SK-N-SH treated with all-trans-retinoic acid at 6 μM for 48 hours (cell line): Measurements from ENCODE around the gene UROD.

Experiments used
- ATAC-seq: fragments of 200-7000 bp; cut with Tn5 transposase; 3 replicates; pipeline ENCODE4 v1.9.1; 2020; ENCODE audit warnings: mild to moderate bottlenecking, moderate library complexity
- ARNTL ChIP-seq: fragments of 450-650 bp; formaldehyde crosslinking; IDR thresholded peaks from 2 replicates; pipeline ENCODE4 v1.5.0; 2020; ENCODE audit warnings: low read depth, mild to moderate bottlenecking, moderate library complexity, borderline replicate concordance
- CSDC2 ChIP-seq: fragments of 250-450 bp; sonication (Bioruptor Pico); IDR thresholded peaks from 2 replicates; pipeline ENCODE4 v1.5.0; 2020; ENCODE audit warnings: mild to moderate bottlenecking, moderate library complexity
- ESRRG ChIP-seq: fragments of 250-450 bp; sonication (Bioruptor Pico); IDR thresholded peaks from 2 replicates; pipeline ENCODE4 v1.6.1; 2021; ENCODE audit warnings: mild to moderate bottlenecking
- GLIS3 ChIP-seq: fragments of 250-450 bp; sonication (Bioruptor Pico); IDR thresholded peaks from 2 replicates; pipeline ENCODE4 v1.5.0; 2020; ENCODE audit warnings: mild to moderate bottlenecking, moderate library complexity
- ISL1 ChIP-seq: fragments of 250-450 bp; sonication (Bioruptor Pico); IDR thresholded peaks from 2 replicates; pipeline ENCODE4 v2.1.2; 2022; ENCODE audit warnings: mild to moderate bottlenecking, moderate library complexity
- PPARA ChIP-seq: fragments of 250-450 bp; sonication (Bioruptor Pico); IDR thresholded peaks from 2 replicates; pipeline ENCODE4 v1.5.0; 2020; ENCODE audit warnings: mild to moderate bottlenecking, borderline replicate concordance
- RARB ChIP-seq: fragments of 250-450 bp; sonication (Bioruptor Pico); IDR thresholded peaks from 2 replicates; pipeline ENCODE4 v1.8.0; 2021; ENCODE audit warnings: mild to moderate bottlenecking, moderate library complexity
- SNAI2 ChIP-seq: fragments of 250-450 bp; sonication (Bioruptor Pico); IDR thresholded peaks from 2 replicates; pipeline ENCODE4 v1.5.0; 2020; ENCODE audit warnings: mild to moderate bottlenecking, moderate library complexity
- TCF4 ChIP-seq: fragments of 250-450 bp; sonication (Bioruptor Pico); IDR thresholded peaks from 2 replicates; pipeline ENCODE4 v1.8.0; 2021; ENCODE audit warnings: mild to moderate bottlenecking, moderate library complexity, borderline replicate concordance
- TOX ChIP-seq: fragments of 250-450 bp; sonication (Bioruptor Pico); IDR thresholded peaks from 2 replicates; pipeline ENCODE4 v1.8.0; 2021; ENCODE audit warnings: mild to moderate bottlenecking, moderate library complexity, borderline replicate concordance
- ZC3H10 ChIP-seq: fragments of 250-450 bp; sonication (Bioruptor Pico); IDR thresholded peaks from 2 replicates; pipeline ENCODE4 v1.5.1; 2021; ENCODE audit warnings: mild to moderate bottlenecking, moderate library complexity
- ZFP3 ChIP-seq: fragments of 250-450 bp; sonication (Bioruptor Pico); IDR thresholded peaks from 2 replicates; pipeline ENCODE4 v1.5.0; 2020; ENCODE audit warnings: mild to moderate bottlenecking, moderate library complexity
- ZFP30 ChIP-seq: fragments of 450-650 bp; formaldehyde crosslinking; IDR thresholded peaks from 2 replicates; pipeline ENCODE4 v1.5.0; 2022; ENCODE audit warnings: mild to moderate bottlenecking, moderate library complexity
- ZNF565 ChIP-seq: fragments of 450-650 bp; formaldehyde crosslinking; conservative IDR thresholded peaks from 2 replicates; pipeline ENCODE4 v1.5.0; 2020; ENCODE audit warnings: low read depth, mild to moderate bottlenecking, moderate library complexity
- ZNF70 ChIP-seq: fragments of 450-650 bp; formaldehyde crosslinking; IDR thresholded peaks from 2 replicates; pipeline ENCODE4 v1.5.0; 2020; ENCODE audit warnings: mild to moderate bottlenecking, moderate library complexity
- TF ChIP-seq, protein P1 (sequence below): fragments of 250-450 bp; sonication (Bioruptor Pico); IDR thresholded peaks from 2 replicates; pipeline ENCODE4 v1.5.1; 2021; ENCODE audit warnings: mild to moderate bottlenecking, moderate library complexity
- TF ChIP-seq, protein P2 (sequence below): fragments of 250-450 bp; sonication (Bioruptor Pico); IDR thresholded peaks from 2 replicates; pipeline ENCODE4 v1.5.1; 2020; ENCODE audit warnings: low read depth, mild to moderate bottlenecking, moderate library complexity
- TF ChIP-seq, protein P3 (sequence below): fragments of 250-450 bp; sonication (Bioruptor Pico); IDR thresholded peaks from 2 replicates; pipeline ENCODE4 v1.8.0; 2021; ENCODE audit warnings: low read depth, mild to moderate bottlenecking, moderate library complexity, borderline replicate concordance
- TF ChIP-seq, protein P4 (sequence below): fragments of 250-450 bp; sonication (Bioruptor Pico); IDR thresholded peaks from 2 replicates; pipeline ENCODE4 v1.5.0; 2020; ENCODE audit warnings: mild to moderate bottlenecking, moderate library complexity
- TF ChIP-seq, protein P5 (sequence below): fragments of 250-450 bp; sonication (Bioruptor Pico); IDR thresholded peaks from 2 replicates; pipeline ENCODE4 v1.8.0; 2020; ENCODE audit warnings: mild to moderate bottlenecking, moderate library complexity, borderline replicate concordance

UROD gene

DNA sequence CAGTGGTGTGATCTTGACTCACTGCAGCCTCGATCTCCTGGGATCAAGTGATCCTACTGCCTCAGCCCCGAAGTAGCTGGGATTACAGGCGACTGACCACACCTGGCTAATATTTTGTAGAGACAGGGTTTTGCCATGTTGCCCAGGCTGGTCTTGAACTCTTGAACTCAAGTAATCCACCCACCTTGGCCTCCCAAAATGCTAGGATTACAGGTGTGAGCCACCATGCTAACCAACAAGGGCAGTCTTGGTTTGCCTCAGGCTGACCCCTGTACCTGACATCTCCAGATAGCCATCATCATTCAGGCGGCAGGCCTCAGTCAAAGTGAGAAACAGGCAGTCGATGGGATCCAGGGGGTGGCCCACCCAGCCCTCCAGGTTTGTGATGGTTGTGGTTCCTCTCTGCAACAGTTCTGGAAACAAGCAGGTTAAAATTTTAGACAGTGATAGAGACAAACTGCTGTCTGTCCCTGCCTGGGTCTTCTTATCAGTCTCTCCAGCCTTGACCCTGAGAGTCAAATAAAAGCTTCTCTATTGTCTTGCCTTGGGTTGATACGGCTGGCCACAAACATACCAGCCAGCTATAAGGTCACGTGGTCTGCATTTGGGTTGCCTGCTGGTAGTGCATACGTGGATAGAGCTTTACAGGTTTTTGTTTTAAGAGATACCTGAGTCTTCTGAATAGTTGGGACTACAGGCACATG, 26.8 kb downstream of the UROD start:
- TF ChIP-seq CSDC2 (CRISPR knock-in tag), result no peak
- TF ChIP-seq ZNF565, result no peak
- no peak for TF ChIP-seq ISL1 (CRISPR knock-in tag)
- no peak for TF ChIP-seq ZC3H10 (CRISPR knock-in tag)

DNA sequence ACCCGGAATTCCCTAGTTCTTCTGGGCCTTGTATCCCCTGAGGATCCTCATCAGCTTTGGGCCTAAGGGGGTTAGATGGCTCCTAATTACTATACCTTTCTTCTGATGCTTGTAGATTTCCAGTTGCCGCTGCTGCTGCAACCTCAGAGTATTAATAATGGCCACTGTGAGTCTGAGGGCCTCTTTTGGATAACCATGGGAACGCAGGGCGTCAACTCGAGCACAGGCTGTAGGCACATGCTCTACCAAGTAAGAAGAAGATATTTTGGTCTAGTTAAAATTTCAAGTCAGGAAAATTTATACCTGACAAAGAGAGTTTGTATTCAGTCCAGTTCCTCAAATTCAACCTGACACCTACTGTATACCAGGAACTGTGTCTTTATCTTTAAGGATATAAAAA, 28.2 kb downstream of the UROD start:
- ATAC-seq, result no peak
- no peak for TF ChIP-seq TOX (CRISPR knock-in tag)
- TF ChIP-seq ZNF70 (CRISPR knock-in tag), result no peak
- TF ChIP-seq, protein P1, sequence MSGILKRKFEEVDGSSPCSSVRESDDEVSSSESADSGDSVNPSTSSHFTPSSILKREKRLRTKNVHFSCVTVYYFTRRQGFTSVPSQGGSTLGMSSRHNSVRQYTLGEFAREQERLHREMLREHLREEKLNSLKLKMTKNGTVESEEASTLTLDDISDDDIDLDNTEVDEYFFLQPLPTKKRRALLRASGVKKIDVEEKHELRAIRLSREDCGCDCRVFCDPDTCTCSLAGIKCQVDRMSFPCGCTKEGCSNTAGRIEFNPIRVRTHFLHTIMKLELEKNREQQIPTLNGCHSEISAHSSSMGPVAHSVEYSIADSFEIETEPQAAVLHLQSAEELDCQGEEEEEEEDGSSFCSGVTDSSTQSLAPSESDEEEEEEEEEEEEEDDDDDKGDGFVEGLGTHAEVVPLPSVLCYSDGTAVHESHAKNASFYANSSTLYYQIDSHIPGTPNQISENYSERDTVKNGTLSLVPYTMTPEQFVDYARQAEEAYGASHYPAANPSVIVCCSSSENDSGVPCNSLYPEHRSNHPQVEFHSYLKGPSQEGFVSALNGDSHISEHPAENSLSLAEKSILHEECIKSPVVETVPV, result no peak
- no peak for TF ChIP-seq TCF4 (CRISPR knock-in tag)
- TF ChIP-seq PPARA (CRISPR knock-in tag), result no peak
- TF ChIP-seq, protein P2, sequence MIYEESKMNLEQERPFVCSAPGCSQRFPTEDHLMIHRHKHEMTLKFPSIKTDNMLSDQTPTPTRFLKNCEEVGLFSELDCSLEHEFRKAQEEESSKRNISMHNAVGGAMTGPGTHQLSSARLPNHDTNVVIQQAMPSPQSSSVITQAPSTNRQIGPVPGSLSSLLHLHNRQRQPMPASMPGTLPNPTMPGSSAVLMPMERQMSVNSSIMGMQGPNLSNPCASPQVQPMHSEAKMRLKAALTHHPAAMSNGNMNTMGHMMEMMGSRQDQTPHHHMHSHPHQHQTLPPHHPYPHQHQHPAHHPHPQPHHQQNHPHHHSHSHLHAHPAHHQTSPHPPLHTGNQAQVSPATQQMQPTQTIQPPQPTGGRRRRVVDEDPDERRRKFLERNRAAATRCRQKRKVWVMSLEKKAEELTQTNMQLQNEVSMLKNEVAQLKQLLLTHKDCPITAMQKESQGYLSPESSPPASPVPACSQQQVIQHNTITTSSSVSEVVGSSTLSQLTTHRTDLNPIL (CRISPR knock-in tag), result no peak
- no peak for TF ChIP-seq RARB (CRISPR knock-in tag)
- TF ChIP-seq SNAI2 (CRISPR knock-in tag), result no peak
- TF ChIP-seq ESRRG, result no peak
- TF ChIP-seq, protein P3, sequence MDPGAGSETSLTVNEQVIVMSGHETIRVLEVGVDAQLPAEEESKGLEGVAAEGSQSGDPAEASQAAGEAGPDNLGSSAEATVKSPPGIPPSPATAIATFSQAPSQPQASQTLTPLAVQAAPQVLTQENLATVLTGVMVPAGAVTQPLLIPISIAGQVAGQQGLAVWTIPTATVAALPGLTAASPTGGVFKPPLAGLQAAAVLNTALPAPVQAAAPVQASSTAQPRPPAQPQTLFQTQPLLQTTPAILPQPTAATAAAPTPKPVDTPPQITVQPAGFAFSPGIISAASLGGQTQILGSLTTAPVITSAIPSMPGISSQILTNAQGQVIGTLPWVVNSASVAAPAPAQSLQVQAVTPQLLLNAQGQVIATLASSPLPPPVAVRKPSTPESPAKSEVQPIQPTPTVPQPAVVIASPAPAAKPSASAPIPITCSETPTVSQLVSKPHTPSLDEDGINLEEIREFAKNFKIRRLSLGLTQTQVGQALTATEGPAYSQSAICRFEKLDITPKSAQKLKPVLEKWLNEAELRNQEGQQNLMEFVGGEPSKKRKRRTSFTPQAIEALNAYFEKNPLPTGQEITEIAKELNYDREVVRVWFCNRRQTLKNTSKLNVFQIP (CRISPR knock-in tag), result no peak
- TF ChIP-seq ZC3H10 (CRISPR knock-in tag), result no peak
- TF ChIP-seq, all 23 proteins: peak for 0

More for the DNA sequence above, 26.8 kb downstream of the UROD start:
- ATAC-seq, result no peak

DNA sequence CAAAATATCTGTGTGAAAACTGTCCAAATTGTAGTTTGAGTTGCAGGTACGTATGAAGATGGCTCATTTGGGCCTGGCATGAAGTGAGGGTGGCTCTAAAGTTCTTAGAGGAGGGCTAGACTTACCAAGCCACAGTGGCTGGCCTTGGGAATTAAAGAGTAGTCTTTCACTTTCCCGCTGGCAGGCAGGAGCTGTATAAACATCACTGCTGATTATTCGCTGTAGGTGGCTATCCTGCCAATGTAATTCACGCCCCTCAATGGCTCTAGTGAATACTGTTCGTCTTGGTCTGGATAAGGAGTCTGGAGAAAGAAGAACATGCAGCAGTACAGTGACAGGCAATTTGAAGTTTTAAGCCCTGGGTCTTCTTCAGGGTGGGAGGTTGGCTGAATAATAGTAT, 31.0 kb downstream of the UROD start:
- TF ChIP-seq CSDC2 (CRISPR knock-in tag) (no peak), ZFP30 (CRISPR knock-in tag) (no peak), GLIS3 (CRISPR knock-in tag) (no peak), SNAI2 (CRISPR knock-in tag) (no peak), ISL1 (CRISPR knock-in tag) (no peak), PPARA (CRISPR knock-in tag) (no peak)
- TF ChIP-seq, protein P3 (CRISPR knock-in tag), result no peak
- ATAC-seq, result no peak

DNA sequence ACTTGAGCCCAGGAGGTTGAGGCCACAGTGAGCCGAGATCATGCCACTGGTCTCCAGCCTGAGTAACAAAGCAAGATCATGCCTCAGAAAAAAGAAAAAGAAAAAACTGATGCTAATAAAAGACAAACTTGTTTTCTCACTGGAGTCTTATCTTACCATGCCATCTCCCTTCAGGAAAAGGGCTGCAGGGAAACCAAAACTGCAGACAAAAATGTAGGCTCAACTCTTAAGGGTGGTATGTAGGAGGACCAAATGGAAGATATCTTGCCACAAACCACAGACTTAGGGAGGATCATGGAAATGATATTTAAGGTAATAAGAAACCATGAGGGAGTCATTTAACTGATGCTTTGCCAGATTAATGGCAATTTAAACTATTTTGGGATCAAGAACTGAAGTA, 32.9 kb downstream of the UROD start:
- no peak for ATAC-seq
- TF ChIP-seq, protein P3 (CRISPR knock-in tag), result no peak
- TF ChIP-seq ZNF565 (no peak), ARNTL (CRISPR knock-in tag) (no peak), ISL1 (CRISPR knock-in tag) (no peak), TOX (CRISPR knock-in tag) (no peak), RARB (CRISPR knock-in tag) (no peak), ZFP30 (CRISPR knock-in tag) (no peak), PPARA (CRISPR knock-in tag) (no peak), ZFP3 (CRISPR knock-in tag) (no peak), CSDC2 (CRISPR knock-in tag) (no peak)
- TF ChIP-seq, protein P4, sequence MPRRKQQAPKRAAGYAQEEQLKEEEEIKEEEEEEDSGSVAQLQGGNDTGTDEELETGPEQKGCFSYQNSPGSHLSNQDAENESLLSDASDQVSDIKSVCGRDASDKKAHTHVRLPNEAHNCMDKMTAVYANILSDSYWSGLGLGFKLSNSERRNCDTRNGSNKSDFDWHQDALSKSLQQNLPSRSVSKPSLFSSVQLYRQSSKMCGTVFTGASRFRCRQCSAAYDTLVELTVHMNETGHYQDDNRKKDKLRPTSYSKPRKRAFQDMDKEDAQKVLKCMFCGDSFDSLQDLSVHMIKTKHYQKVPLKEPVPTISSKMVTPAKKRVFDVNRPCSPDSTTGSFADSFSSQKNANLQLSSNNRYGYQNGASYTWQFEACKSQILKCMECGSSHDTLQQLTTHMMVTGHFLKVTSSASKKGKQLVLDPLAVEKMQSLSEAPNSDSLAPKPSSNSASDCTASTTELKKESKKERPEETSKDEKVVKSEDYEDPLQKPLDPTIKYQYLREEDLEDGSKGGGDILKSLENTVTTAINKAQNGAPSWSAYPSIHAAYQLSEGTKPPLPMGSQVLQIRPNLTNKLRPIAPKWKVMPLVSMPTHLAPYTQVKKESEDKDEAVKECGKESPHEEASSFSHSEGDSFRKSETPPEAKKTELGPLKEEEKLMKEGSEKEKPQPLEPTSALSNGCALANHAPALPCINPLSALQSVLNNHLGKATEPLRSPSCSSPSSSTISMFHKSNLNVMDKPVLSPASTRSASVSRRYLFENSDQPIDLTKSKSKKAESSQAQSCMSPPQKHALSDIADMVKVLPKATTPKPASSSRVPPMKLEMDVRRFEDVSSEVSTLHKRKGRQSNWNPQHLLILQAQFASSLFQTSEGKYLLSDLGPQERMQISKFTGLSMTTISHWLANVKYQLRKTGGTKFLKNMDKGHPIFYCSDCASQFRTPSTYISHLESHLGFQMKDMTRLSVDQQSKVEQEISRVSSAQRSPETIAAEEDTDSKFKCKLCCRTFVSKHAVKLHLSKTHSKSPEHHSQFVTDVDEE (CRISPR knock-in tag), result no peak
- TF ChIP-seq, protein P1, result no peak
- TF ChIP-seq, protein P5, sequence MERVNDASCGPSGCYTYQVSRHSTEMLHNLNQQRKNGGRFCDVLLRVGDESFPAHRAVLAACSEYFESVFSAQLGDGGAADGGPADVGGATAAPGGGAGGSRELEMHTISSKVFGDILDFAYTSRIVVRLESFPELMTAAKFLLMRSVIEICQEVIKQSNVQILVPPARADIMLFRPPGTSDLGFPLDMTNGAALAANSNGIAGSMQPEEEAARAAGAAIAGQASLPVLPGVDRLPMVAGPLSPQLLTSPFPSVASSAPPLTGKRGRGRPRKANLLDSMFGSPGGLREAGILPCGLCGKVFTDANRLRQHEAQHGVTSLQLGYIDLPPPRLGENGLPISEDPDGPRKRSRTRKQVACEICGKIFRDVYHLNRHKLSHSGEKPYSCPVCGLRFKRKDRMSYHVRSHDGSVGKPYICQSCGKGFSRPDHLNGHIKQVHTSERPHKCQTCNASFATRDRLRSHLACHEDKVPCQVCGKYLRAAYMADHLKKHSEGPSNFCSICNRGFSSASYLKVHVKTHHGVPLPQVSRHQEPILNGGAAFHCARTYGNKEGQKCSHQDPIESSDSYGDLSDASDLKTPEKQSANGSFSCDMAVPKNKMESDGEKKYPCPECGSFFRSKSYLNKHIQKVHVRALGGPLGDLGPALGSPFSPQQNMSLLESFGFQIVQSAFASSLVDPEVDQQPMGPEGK (CRISPR knock-in tag), result no peak
